Osteocyte (in vitro differentiated cells): ENCODE measurements around the gene SMIM45.
A peak's percentile ranks its signal among the peaks of the same experiment; 100 is the strongest.

Experiments
- DNase-seq: peaks from one replicate; pipeline ENCODE4 v3.0.0; 2021; ENCODE audit warnings: mixed read lengths; ENCODE audit not compliant: unreplicated experiment; ENCODE audit errors: extremely low spot score
- H3K27ac Mint-ChIP-seq: one replicate; pipeline ENCODE4 v1.8.0; 2021; ENCODE audit warnings: mild to moderate bottlenecking, mixed read lengths; ENCODE audit not compliant: unreplicated experiment
- H3K27me3 Mint-ChIP-seq: one replicate; pipeline ENCODE4 v1.8.0; 2021; ENCODE audit warnings: mixed read lengths; ENCODE audit not compliant: unreplicated experiment
- H3K36me3 Mint-ChIP-seq: one replicate; pipeline ENCODE4 v1.8.0; 2021; ENCODE audit warnings: mixed read lengths; ENCODE audit not compliant: unreplicated experiment
- H3K4me1 Mint-ChIP-seq: one replicate; pipeline ENCODE4 v1.8.0; 2021; ENCODE audit warnings: mixed read lengths; ENCODE audit not compliant: unreplicated experiment
- H3K4me3 Mint-ChIP-seq: one replicate; pipeline ENCODE4 v1.8.0; 2021; ENCODE audit warnings: mild to moderate bottlenecking, moderate library complexity, mixed read lengths; ENCODE audit not compliant: unreplicated experiment
- H3K9me3 Mint-ChIP-seq: one replicate; pipeline ENCODE4 v1.8.0; 2021; ENCODE audit warnings: mixed read lengths; ENCODE audit not compliant: unreplicated experiment
- CTCF ChIP-seq: fragments of 200-600 bp; sonication (generic); IDR thresholded peaks from 2 replicates; pipeline ENCODE4 v1.5.0; 2021; ENCODE audit warnings: antibody characterized with exemption, mild to moderate bottlenecking, moderate library complexity

SMIM45 gene

GRCh38 chr22:41910050-41911000, 41.6 kb upstream of the SMIM45 start:
- no peak for DNase-seq
- H3K36me3 Mint-ChIP-seq: peaks cover 9% of the 10 kb centered on the region
- TF ChIP-seq CTCF: no peak

GRCh38 chr22:41911001-41911611, 40.8 kb upstream of the SMIM45 start:
- H3K4me1 Mint-ChIP-seq: peaks cover 17% of the 10 kb centered on the region
- peaks cover 32% of the 10 kb centered on the region for H3K27me3 Mint-ChIP-seq
- peak overlapping the region; percentile 29 for H3K4me3 Mint-ChIP-seq
- no peak for DNase-seq
- H3K36me3 Mint-ChIP-seq: peaks cover 3% of the 10 kb centered on the region
- no peak overlapping the region for H3K27ac Mint-ChIP-seq
- no peak for TF ChIP-seq CTCF
- no peaks in the 10 kb centered on the region for H3K9me3 Mint-ChIP-seq

More at GRCh38 chr22:41910050-41911000, 41.6 kb upstream of the SMIM45 start:
- no peak overlapping the region for H3K27ac Mint-ChIP-seq
- no peaks in the 10 kb centered on the region for H3K9me3 Mint-ChIP-seq
- H3K4me3 Mint-ChIP-seq: peak overlapping the region; percentile 55
- peaks cover 13% of the 10 kb centered on the region for H3K4me1 Mint-ChIP-seq
- peaks cover 24% of the 10 kb centered on the region for H3K27me3 Mint-ChIP-seq

GRCh38 chr22:41912338-41913039, 39.5 kb upstream of the SMIM45 start:
- Mint-ChIP-seq H3K9me3 (no peaks in the 10 kb centered on the region), H3K27ac (no peak overlapping the region), H3K36me3 (peaks cover 3% of the 10 kb centered on the region), H3K27me3 (peaks cover 42% of the 10 kb centered on the region), H3K4me3 (no peak overlapping the region), H3K4me1 (peaks cover 18% of the 10 kb centered on the region)
- DNase-seq: no peak
- TF ChIP-seq CTCF: no peak

- Mint-ChIP-seq H3K9me3 (no peaks in the 10 kb centered on the region), H3K4me1 (peaks cover 20% of the 10 kb centered on the region), H3K4me3 (peak overlapping the region; percentile 29), H3K36me3 (peaks cover 3% of the 10 kb centered on the region), H3K27me3 (peaks cover 42% of the 10 kb centered on the region), H3K27ac (no peak overlapping the region)
- DNase-seq: no peak
- no peak for TF ChIP-seq CTCF
Observed at GRCh38 chr22:41913040-41913719, 38.8 kb upstream of the SMIM45 start.
